Trophoblast cell (in vitro differentiated cells and primary cell): ENCODE measurements around the gene LRRC26.

ENCODE experiments used
- DNase-seq, 2 donors: peaks; one replicate each; pipeline ENCODE4 v3.0.0-alpha.2; 2016
- H2AFZ ChIP-seq: 2 replicates; pipeline ENCODE4 v1.6.1; 2013; ENCODE audit warnings: low read length, moderate library complexity, mild to moderate bottlenecking; ENCODE audit not compliant: insufficient read depth, poor library complexity
- H2AK5ac ChIP-seq: 2 replicates; pipeline ENCODE4 v1.6.1; 2013; ENCODE audit warnings: mild to moderate bottlenecking, low read length
- H2BK120ac ChIP-seq: 2 replicates; pipeline ENCODE4 v1.6.1; 2013; ENCODE audit warnings: low read length, mild to moderate bottlenecking, moderate library complexity; ENCODE audit not compliant: insufficient read depth, poor library complexity
- H2BK12ac ChIP-seq: 2 replicates; pipeline ENCODE4 v1.6.1; 2013; ENCODE audit warnings: mild to moderate bottlenecking, low read length, moderate library complexity
- H2BK5ac ChIP-seq: 2 replicates; pipeline ENCODE4 v1.6.1; 2013; ENCODE audit warnings: low read length, low read depth, moderate library complexity, mild to moderate bottlenecking; ENCODE audit not compliant: poor library complexity
- H3K14ac ChIP-seq: 2 replicates; pipeline ENCODE4 v1.6.1; 2013; ENCODE audit warnings: mild to moderate bottlenecking, low read length
- H3K18ac ChIP-seq: 2 replicates; pipeline ENCODE4 v1.6.1; 2013; ENCODE audit warnings: mild to moderate bottlenecking, low read length
- H3K23ac ChIP-seq: 2 replicates; pipeline ENCODE4 v1.6.1; 2013; ENCODE audit warnings: low read length
- H3K27ac ChIP-seq: 2 replicates; pipeline ENCODE4 v1.5.1; 2013; ENCODE audit warnings: low read depth, mild to moderate bottlenecking, inconsistent platforms, low read length, moderate library complexity
- H3K27me3 ChIP-seq: 2 replicates; pipeline ENCODE4 v1.6.1; 2013; ENCODE audit warnings: inconsistent platforms, mild to moderate bottlenecking, low read length, moderate library complexity; ENCODE audit not compliant: insufficient read depth
- H3K36me3 ChIP-seq, 2 experiments: 1 replicate in 1 of 2; 2 replicates in 1 of 2; pipeline ENCODE4 v1.6.1; 2013; ENCODE audit warnings: low read length in 2 of 2, mild to moderate bottlenecking in 2 of 2, moderate library complexity in 1 of 2; ENCODE audit not compliant: insufficient read depth in 2 of 2, control insufficient read depth in 1 of 2
- H3K4ac ChIP-seq: 2 replicates; pipeline ENCODE4 v1.6.1; 2013; ENCODE audit warnings: low read depth, mild to moderate bottlenecking, low read length, moderate library complexity
- H3K4me1 ChIP-seq, 2 experiments: 1 replicate in 1 of 2; 2 replicates in 1 of 2; pipeline ENCODE4 v1.6.1; 2013; ENCODE audit warnings: low read length in 2 of 2, mild to moderate bottlenecking in 2 of 2, moderate library complexity in 1 of 2; ENCODE audit not compliant: insufficient read depth in 2 of 2, control insufficient read depth in 1 of 2
- H3K4me2 ChIP-seq: 2 replicates; pipeline ENCODE4 v1.6.1; 2013; ENCODE audit warnings: inconsistent platforms, mild to moderate bottlenecking, low read length, moderate library complexity
- H3K4me3 ChIP-seq: 2 replicates; pipeline ENCODE4 v1.5.1; 2013; ENCODE audit warnings: mild to moderate bottlenecking, low read depth, low read length, inconsistent platforms
- H3K79me1 ChIP-seq: one replicate; pipeline ENCODE4 v1.6.1; 2013; ENCODE audit warnings: low read length
- H3K79me2 ChIP-seq: 2 replicates; pipeline ENCODE4 v1.6.1; 2013; ENCODE audit warnings: low read length, mild to moderate bottlenecking; ENCODE audit not compliant: control insufficient read depth, insufficient read depth, poor library complexity
- H3K9ac ChIP-seq: 2 replicates; pipeline ENCODE4 v1.6.1; 2013; ENCODE audit warnings: mild to moderate bottlenecking, low read length
- H3K9me3 ChIP-seq: 2 replicates; pipeline ENCODE4 v1.6.1; 2013; ENCODE audit warnings: low read depth, mild to moderate bottlenecking, control low read depth, inconsistent platforms, low read length; ENCODE audit not compliant: insufficient read depth
- H4K12ac ChIP-seq: 2 replicates; pipeline ENCODE4 v1.6.1; 2013; ENCODE audit warnings: low read depth, mild to moderate bottlenecking, low read length, moderate library complexity
- H4K8ac ChIP-seq: 2 replicates; pipeline ENCODE4 v1.6.1; 2013; ENCODE audit warnings: low read depth, mild to moderate bottlenecking, low read length, moderate library complexity
- H4K91ac ChIP-seq: one replicate; pipeline ENCODE4 v1.6.1; 2013; ENCODE audit warnings: low read depth, mild to moderate bottlenecking, low read length, moderate library complexity
- WGBS: extraction: QIAGEN DNeasy Blood & Tissue Kit; methylation state at CpG from one replicate; pipeline ENCODE4 v1.1.7; 2013; ENCODE audit warnings: missing lambda C conversion rate; ENCODE audit not compliant: insufficient read length, insufficient coverage; ENCODE audit errors: extremely low coverage; 5-methylcytosine and 5-hydroxymethylcytosine counted together

The LRRC26 gene

DNA sequence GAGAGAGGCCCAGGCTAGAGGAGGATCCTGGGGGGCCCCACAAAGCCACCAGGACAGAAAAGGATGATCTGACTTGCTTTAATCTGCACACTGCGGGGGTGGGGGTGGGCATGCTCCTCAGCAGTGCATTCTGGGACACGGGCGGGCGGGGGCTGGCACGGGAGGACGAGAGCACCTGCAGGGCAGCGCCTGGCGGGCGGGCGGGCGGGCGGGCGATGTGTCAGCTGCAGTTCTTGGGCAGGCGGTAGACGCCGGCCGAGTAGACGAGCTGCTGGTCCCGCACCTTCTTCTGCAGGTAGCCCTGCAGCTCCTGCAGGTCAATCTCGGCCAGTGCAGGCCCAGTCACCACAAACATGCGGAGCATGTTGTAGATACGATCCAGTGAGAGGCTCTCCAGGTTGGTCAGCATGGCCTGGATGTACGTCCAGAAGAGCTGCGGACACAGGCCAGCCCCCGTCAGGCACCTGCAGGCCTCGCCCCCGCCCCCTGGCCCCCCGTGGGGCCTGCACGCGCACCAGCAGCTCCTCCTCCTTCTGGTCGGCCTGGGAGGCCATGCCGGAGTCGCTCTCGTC is 5.0 kb upstream of the LRRC26 start:
- no peak overlapping the region for H2AK5ac ChIP-seq
- peaks cover 5% of the 10 kb centered on the region for H3K9me3 ChIP-seq
- H3K14ac ChIP-seq: no peak overlapping the region
- no peak overlapping the region for H3K4me2 ChIP-seq
- H3K27me3 ChIP-seq: peaks cover 12% of the 10 kb centered on the region
- no peak overlapping the region for H2BK12ac ChIP-seq
- no peak overlapping the region for H3K9ac ChIP-seq
- H2BK5ac ChIP-seq: no peak overlapping the region
- no CpG with 5 or more reads among the region's 34 CpGs for WGBS
- H3K4ac ChIP-seq: no peak overlapping the region
- no peak overlapping the region for H4K8ac ChIP-seq
- no peaks in the 10 kb centered on the region for H3K79me2 ChIP-seq
- no peak overlapping the region for H3K18ac ChIP-seq
- H3K27ac ChIP-seq: no peak overlapping the region
- peak; percentile 93 for DNase-seq
- H3K4me1 ChIP-seq: peaks cover 0 to 3% of the 10 kb centered on the region in 2 experiments
- H3K79me1 ChIP-seq: no peaks in the 10 kb centered on the region
- no peak overlapping the region for H4K91ac ChIP-seq
- H4K12ac ChIP-seq: no peak overlapping the region
- H3K4me3 ChIP-seq: no peak overlapping the region
- H3K36me3 ChIP-seq: peaks cover 11 to 16% of the 10 kb centered on the region in 2 experiments
- H2AFZ ChIP-seq: no peak overlapping the region
- no peak overlapping the region for H2BK120ac ChIP-seq
- no peak overlapping the region for H3K23ac ChIP-seq

DNA sequence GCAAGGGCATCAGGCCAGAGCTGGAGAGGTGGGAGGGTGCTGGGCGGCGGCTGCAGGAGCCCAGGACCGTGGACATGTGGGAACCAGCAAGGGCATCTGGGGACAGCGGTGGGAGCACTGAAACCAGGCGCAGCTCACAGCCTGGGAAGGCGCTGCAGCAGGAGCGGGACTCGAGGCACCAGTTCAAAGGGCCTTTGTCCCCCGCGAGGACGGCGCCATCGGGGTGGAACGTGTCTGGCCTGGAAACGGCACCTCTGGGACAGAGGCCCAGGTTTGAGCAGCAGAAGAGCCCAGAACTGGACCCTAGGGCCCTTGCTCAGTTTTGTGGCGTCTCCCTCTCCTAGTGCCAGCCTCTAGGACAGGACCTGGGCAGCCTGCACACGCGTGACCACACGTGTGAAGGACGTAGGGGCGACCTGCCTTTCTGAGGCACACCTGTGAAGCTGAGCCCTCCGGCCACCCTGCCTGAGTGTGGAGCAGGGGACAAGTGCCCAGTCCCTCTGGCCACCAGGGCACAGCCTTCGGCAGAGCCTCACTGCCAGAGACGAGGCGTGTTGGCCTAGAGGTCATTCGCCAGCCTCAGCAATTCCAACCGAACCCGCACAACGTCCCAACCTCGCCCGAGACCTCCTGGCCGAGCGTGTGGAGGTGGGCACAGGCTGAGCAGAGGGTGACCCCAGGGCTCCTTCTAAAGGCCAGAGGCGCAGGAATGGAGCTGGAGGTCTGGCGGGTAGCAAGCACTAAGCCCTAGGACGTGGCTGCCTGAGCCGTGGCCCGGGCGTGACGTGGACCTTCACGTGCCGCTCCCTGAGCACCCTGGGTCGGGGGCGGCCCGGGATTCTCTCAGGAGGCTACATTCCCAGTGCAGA is 4.2 kb upstream of the LRRC26 start:
- DNase-seq: no peak
- H4K91ac ChIP-seq: no peak overlapping the region
- no CpG with 5 or more reads among the region's 45 CpGs for WGBS

DNA sequence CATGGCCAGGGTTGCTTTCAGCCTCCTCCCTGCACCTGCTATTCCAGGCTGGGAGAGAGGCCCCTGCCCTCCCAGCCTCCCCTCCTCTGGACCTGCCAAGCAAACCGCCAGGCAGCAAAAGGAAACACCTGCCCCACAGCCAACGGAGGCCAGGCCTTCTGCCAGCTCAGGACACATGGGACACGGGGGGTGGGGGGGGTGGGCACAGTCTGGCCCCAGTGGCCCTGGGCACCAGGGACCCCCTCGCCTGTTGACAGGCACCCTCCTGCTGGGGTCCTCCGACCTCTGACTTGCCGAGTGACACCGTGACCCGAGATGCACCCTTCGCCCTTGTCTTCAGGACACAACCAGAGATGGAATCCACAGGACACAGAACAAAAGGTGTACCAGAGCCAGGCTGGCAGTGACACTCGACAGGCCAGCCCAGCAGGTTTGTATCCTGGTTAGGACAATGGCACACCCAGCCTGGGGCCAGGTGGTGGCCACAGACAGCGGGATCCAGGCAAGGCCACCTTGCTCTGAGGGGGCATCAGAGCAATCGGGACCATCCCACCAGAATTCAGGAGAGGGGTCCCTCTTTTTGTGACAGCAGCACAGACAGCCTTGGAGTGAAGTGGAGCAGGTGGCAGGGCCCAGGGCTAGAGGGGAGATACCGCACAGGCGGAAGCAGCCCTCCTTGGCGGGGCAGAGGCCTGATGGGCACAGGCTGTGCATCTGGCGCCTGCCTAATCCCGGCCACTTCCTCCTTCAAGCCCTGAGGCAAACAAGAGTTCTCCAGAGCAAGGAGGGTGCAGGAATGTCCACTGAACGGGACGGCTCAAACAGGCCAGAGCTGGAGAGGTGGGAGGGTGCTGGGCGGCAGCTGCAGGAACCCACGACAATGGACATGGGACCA is 3.3 kb upstream of the LRRC26 start:
- Histone ChIP-seq H3K4me3 (no peak overlapping the region), H3K18ac (no peak overlapping the region), H2BK120ac (no peak overlapping the region), H3K4me2 (no peak overlapping the region), H3K23ac (no peak overlapping the region), H2BK5ac (no peak overlapping the region), H2AK5ac (no peak overlapping the region), H2BK12ac (no peak overlapping the region), H3K79me2 (no peaks in the 10 kb centered on the region), H3K36me3 (peaks cover under 1 to 5% of the 10 kb centered on the region in 2 experiments), H4K8ac (no peak overlapping the region), H4K91ac (no peak overlapping the region), H3K79me1 (no peaks in the 10 kb centered on the region), H4K12ac (no peak overlapping the region), H2AFZ (no peak overlapping the region), H3K9me3 (peaks cover 9% of the 10 kb centered on the region), H3K4me1 (peaks cover 0 to 11% of the 10 kb centered on the region in 2 experiments), H3K14ac (no peak overlapping the region), H3K27me3 (peaks cover 28% of the 10 kb centered on the region), H3K9ac (no peak overlapping the region), H3K4ac (no peak overlapping the region), H3K27ac (no peak overlapping the region)
- no peak for DNase-seq
- WGBS: no CpG with 5 or more reads among the region's 21 CpGs

More for the DNA sequence above, 4.2 kb upstream of the LRRC26 start:
- no peak overlapping the region for H3K4ac ChIP-seq
- no peak overlapping the region for H3K9ac ChIP-seq
- H3K9me3 ChIP-seq: peaks cover 9% of the 10 kb centered on the region
- peaks cover 0 to 8% of the 10 kb centered on the region in 2 experiments for H3K4me1 ChIP-seq
- H3K79me1 ChIP-seq: no peaks in the 10 kb centered on the region
- H3K18ac ChIP-seq: no peak overlapping the region
- H3K79me2 ChIP-seq: no peaks in the 10 kb centered on the region
- no peak overlapping the region for H2BK120ac ChIP-seq
- H4K12ac ChIP-seq: no peak overlapping the region
- no peak overlapping the region for H3K14ac ChIP-seq
- H2AFZ ChIP-seq: no peak overlapping the region
- H2AK5ac ChIP-seq: no peak overlapping the region
- H3K4me2 ChIP-seq: no peak overlapping the region
- H2BK5ac ChIP-seq: no peak overlapping the region
- no peak overlapping the region for H3K23ac ChIP-seq
- H3K27me3 ChIP-seq: peaks cover 20% of the 10 kb centered on the region
- H4K8ac ChIP-seq: no peak overlapping the region
- peaks cover 3 to 8% of the 10 kb centered on the region in 2 experiments for H3K36me3 ChIP-seq
- no peak overlapping the region for H3K4me3 ChIP-seq
- no peak overlapping the region for H3K27ac ChIP-seq
- no peak overlapping the region for H2BK12ac ChIP-seq

DNA sequence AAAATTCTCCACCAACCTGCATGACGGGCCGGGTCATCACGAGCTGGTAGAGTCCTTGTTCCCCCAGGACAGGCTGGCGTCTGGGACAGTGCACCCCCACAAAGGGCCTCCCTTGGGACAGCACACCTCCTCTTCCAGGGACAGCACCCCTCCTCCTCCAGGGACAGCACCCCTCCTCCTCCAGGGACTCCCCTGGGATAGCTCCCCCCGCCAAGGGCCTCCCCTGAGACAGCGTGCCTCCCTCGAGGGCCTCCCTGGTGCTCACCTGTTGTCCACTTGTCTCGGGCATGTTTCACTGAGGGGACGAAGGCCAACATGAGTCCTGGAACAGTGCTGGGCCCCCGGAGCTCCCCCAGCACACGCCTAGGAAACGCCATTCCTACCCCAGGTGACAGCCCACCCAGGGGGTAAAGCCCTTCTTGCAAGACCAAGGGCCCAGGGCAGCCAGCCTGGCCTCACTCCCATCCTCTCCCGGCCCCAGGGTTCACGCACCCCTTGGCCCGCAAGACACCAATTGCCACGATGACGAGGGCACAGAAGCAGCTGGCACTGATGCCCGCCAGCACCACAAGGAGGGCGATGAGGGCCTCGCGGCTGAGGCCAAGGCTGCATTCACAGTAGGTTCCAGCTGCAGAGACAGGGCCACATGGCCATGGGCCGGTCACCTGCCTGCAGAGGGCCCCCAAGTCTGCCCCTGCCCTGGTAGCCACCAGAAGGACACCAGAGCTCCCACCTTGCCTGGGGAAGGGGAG is 1.5 kb upstream of the LRRC26 start:
- Histone ChIP-seq H3K9me3 (peaks cover 6% of the 10 kb centered on the region), H3K79me1 (no peaks in the 10 kb centered on the region), H3K27me3 (peaks cover 46% of the 10 kb centered on the region), H3K4ac (no peak overlapping the region), H3K4me3 (no peak overlapping the region), H4K91ac (no peak overlapping the region), H3K4me1 (peaks cover 0 to 11% of the 10 kb centered on the region in 2 experiments), H3K27ac (no peak overlapping the region), H3K36me3 (no peaks in the 10 kb centered on the region), H2BK120ac (no peak overlapping the region), H3K9ac (no peak overlapping the region), H2BK5ac (no peak overlapping the region), H4K12ac (no peak overlapping the region), H2BK12ac (no peak overlapping the region), H3K18ac (no peak overlapping the region), H3K14ac (no peak overlapping the region), H3K23ac (no peak overlapping the region), H3K79me2 (no peaks in the 10 kb centered on the region), H2AK5ac (no peak overlapping the region), H3K4me2 (no peak overlapping the region), H4K8ac (no peak overlapping the region), H2AFZ (no peak overlapping the region)
- DNase-seq: no peak
- WGBS: no CpG with 5 or more reads among the region's 22 CpGs
